Activated CD4-positive, alpha-beta T cell treated with anti-CD3 and anti-CD28 coated beads for 36 hours (primary cell): ENCODE measurements around the gene HIC2. TPM values are rescaled to one million over a fixed set of nuclear protein-coding genes. Genes with fewer than 3 reads are reported as not detected.
"Not testable (repeated sequence)": the region's sequence is repeated elsewhere in the genome, so short reads cannot be mapped to it uniquely, and the experiment has no call there.

Source experiments
- ATAC-seq: fragments of 200-7000 bp; cut with Tn5 transposase; one replicate; pipeline ENCODE4 v1.10.0; 2021; ENCODE audit warnings: mild to moderate bottlenecking, moderate library complexity
- CTCF ChIA-PET: fragments of 350-600 bp; sonication (Branson Sonifier 250); formaldehyde crosslinking; loops from one replicate; lab custom pipeline; 2021; ENCODE audit warnings: antibody characterized with exemption; lab: Charles Lee
- POLR2A ChIA-PET: fragments of 350-600 bp; sonication (Branson Sonifier 250); formaldehyde crosslinking; loops from one replicate; lab custom pipeline; 2021; ENCODE audit warnings: antibody characterized with exemption, inconsistent platforms; lab: Charles Lee
- DNase-seq: peaks from one replicate; pipeline ENCODE4 v3.0.0-alpha.2; 2020
- H3K27ac Mint-ChIP-seq: one replicate; pipeline ENCODE4 v1.8.0; 2021; ENCODE audit warnings: mixed read lengths
- H3K27me3 Mint-ChIP-seq: one replicate; pipeline ENCODE4 v1.8.0; 2021; ENCODE audit warnings: mixed read lengths
- H3K36me3 Mint-ChIP-seq: one replicate; pipeline ENCODE4 v1.8.0; 2021; ENCODE audit warnings: low read depth, mixed read lengths
- H3K4me1 Mint-ChIP-seq: one replicate; pipeline ENCODE4 v1.8.0; 2021; ENCODE audit warnings: mixed read lengths
- H3K4me3 Mint-ChIP-seq: one replicate; pipeline ENCODE4 v1.8.0; 2021; ENCODE audit warnings: mild to moderate bottlenecking, moderate library complexity, mixed read lengths
- H3K9me3 Mint-ChIP-seq: one replicate; pipeline ENCODE4 v1.8.0; 2021; ENCODE audit warnings: low read depth, mixed read lengths
- intact Hi-C, 2 experiments: fragments of 100-400 bp; cut with DNase I in 1 of 2; cut with micrococcal nuclease in 1 of 2; formaldehyde crosslinking; loops; one replicate each; pipeline versions ENCODE4 v1.14.2 to v1.15.1; 2022 to 2024; cut with DNase I, micrococcal nuclease
- total RNA-seq, 2 experiments: library from RNA; stranded (reverse); gene quantifications; one replicate each; pipeline ENCODE4 v1.2.3, GENCODE V29; 2021

HIC2 gene
- total RNA-seq, 2 experiments from 2014 or later = 4.1 to 4.2 TPM

- intact Hi-C loops, CTCF ChIA-PET, H3K36me3 Mint-ChIP-seq, H3K27me3 Mint-ChIP-seq, H3K4me1 Mint-ChIP-seq, H3K9me3 Mint-ChIP-seq, H3K4me3 Mint-ChIP-seq, ATAC-seq, DNase-seq, H3K27ac Mint-ChIP-seq, POLR2A ChIA-PET: not testable (repeated sequence)
Measured at GRCh38 chr22:21440676-21441075, 23.5 kb downstream of the HIC2 start.

GRCh38 chr22:21441170-21441569 is 24.0 kb downstream of the HIC2 start:
- DNase-seq, H3K27ac Mint-ChIP-seq, H3K27me3 Mint-ChIP-seq, POLR2A ChIA-PET, intact Hi-C loops, H3K4me1 Mint-ChIP-seq, H3K9me3 Mint-ChIP-seq, H3K4me3 Mint-ChIP-seq, H3K36me3 Mint-ChIP-seq, ATAC-seq, CTCF ChIA-PET: not testable (repeated sequence)

- H3K4me3 Mint-ChIP-seq, CTCF ChIA-PET, H3K9me3 Mint-ChIP-seq, DNase-seq, H3K4me1 Mint-ChIP-seq, intact Hi-C loops, ATAC-seq, H3K27ac Mint-ChIP-seq, H3K36me3 Mint-ChIP-seq, H3K27me3 Mint-ChIP-seq, POLR2A ChIA-PET: not testable (repeated sequence)
Measured at GRCh38 chr22:21442123-21442522, 25.0 kb downstream of the HIC2 start.

- POLR2A ChIA-PET, H3K4me1 Mint-ChIP-seq, intact Hi-C loops, CTCF ChIA-PET, DNase-seq, H3K9me3 Mint-ChIP-seq, H3K36me3 Mint-ChIP-seq, H3K27ac Mint-ChIP-seq, ATAC-seq, H3K4me3 Mint-ChIP-seq, H3K27me3 Mint-ChIP-seq: not testable (repeated sequence)
Measured at GRCh38 chr22:21442646-21443045, 25.5 kb downstream of the HIC2 start.

GRCh38 chr22:21443057-21443734 is 26.0 kb downstream of the HIC2 start:
- no peaks in the 10 kb centered on the region for H3K9me3 Mint-ChIP-seq
- ChIA-PET POLR2A (no interaction called here), CTCF (no interaction called here)
- H3K27ac Mint-ChIP-seq = no peak overlapping the region
- ATAC-seq = no peak
- DNase-seq = no peak
- no peak overlapping the region for H3K4me3 Mint-ChIP-seq
- H3K4me1 Mint-ChIP-seq = no peaks in the 10 kb centered on the region
- H3K36me3 Mint-ChIP-seq = peaks cover 3% of the 10 kb centered on the region
- H3K27me3 Mint-ChIP-seq = no peaks in the 10 kb centered on the region
- intact Hi-C loops = no loop called here

- H3K27ac Mint-ChIP-seq = no peak overlapping the region
- no peak overlapping the region for H3K4me3 Mint-ChIP-seq
- intact Hi-C loops = no loop called here
- ATAC-seq = no peak
- H3K36me3 Mint-ChIP-seq = peaks cover 3% of the 10 kb centered on the region
- ChIA-PET CTCF (no interaction called here), POLR2A (no interaction called here)
- H3K9me3 Mint-ChIP-seq = no peaks in the 10 kb centered on the region
- no peaks in the 10 kb centered on the region for H3K27me3 Mint-ChIP-seq
- no peaks in the 10 kb centered on the region for H3K4me1 Mint-ChIP-seq
- no peak for DNase-seq
Measured at GRCh38 chr22:21443735-21444421, 26.7 kb downstream of the HIC2 start.

GRCh38 chr22:21444701-21445436 is 27.7 kb downstream of the HIC2 start:
- no peak for ATAC-seq
- no peak overlapping the region for H3K4me3 Mint-ChIP-seq
- no peaks in the 10 kb centered on the region for H3K9me3 Mint-ChIP-seq
- H3K4me1 Mint-ChIP-seq = no peaks in the 10 kb centered on the region
- H3K27ac Mint-ChIP-seq = no peak overlapping the region
- H3K36me3 Mint-ChIP-seq = peaks cover 3% of the 10 kb centered on the region
- intact Hi-C loops = no loop called here
- DNase-seq = no peak
- no peaks in the 10 kb centered on the region for H3K27me3 Mint-ChIP-seq
- ChIA-PET POLR2A (no interaction called here), CTCF (no interaction called here)

GRCh38 chr22:21445437-21446127 is 28.4 kb downstream of the HIC2 start:
- H3K4me1 Mint-ChIP-seq = no peaks in the 10 kb centered on the region
- ChIA-PET CTCF (no interaction called here), POLR2A (no interaction called here)
- no peak overlapping the region for H3K4me3 Mint-ChIP-seq
- intact Hi-C loops = no loop called here
- H3K9me3 Mint-ChIP-seq = no peaks in the 10 kb centered on the region
- DNase-seq = no peak
- H3K27ac Mint-ChIP-seq = no peak overlapping the region
- no peaks in the 10 kb centered on the region for H3K27me3 Mint-ChIP-seq
- no peak for ATAC-seq
- H3K36me3 Mint-ChIP-seq = peaks cover 3% of the 10 kb centered on the region

GRCh38 chr22:21446128-21446826 is 29.1 kb downstream of the HIC2 start:
- H3K4me3 Mint-ChIP-seq = no peak overlapping the region
- no peaks in the 10 kb centered on the region for H3K4me1 Mint-ChIP-seq
- ChIA-PET CTCF (no interaction called here), POLR2A (no interaction called here)
- intact Hi-C loops = no loop called here
- no peaks in the 10 kb centered on the region for H3K27me3 Mint-ChIP-seq
- DNase-seq = no peak
- H3K36me3 Mint-ChIP-seq = peaks cover 3% of the 10 kb centered on the region
- H3K9me3 Mint-ChIP-seq = no peaks in the 10 kb centered on the region
- no peak for ATAC-seq
- no peak overlapping the region for H3K27ac Mint-ChIP-seq

GRCh38 chr22:21446827-21447690 is 29.9 kb downstream of the HIC2 start:
- Mint-ChIP-seq H3K36me3 (peaks cover 3% of the 10 kb centered on the region), H3K27ac (no peak overlapping the region), H3K9me3 (no peaks in the 10 kb centered on the region), H3K27me3 (no peaks in the 10 kb centered on the region), H3K4me3 (no peak overlapping the region), H3K4me1 (no peaks in the 10 kb centered on the region)
- no peak for ATAC-seq
- POLR2A ChIA-PET = no interaction called here
- intact Hi-C loops = no loop called here
- no peak for DNase-seq
- CTCF ChIA-PET = interaction anchor here (0.7 kb wide), 1 partner anchor 166 kb away, joined by 4 read pairs; no protein-coding TSS in a partner anchor
